H1 (cell line): ENCODE measurements around the gene EGLN2.

Source experiments
- ZNF274 ChIP-seq: IDR thresholded peaks from 2 replicates; pipeline ENCODE4 v1.7.0; 2012; ENCODE audit warnings: low read length, borderline replicate concordance; ENCODE audit errors: extremely low read depth
- TF ChIP-seq, protein P1 (sequence below), 3 experiments: IDR thresholded peaks; 1 replicate in 2 of 3; 2 replicates in 1 of 3; pipeline versions ENCODE4 v1.5.1 to v1.6.1; 2011; ENCODE audit warnings: low read length in 3 of 3, mild to moderate bottlenecking in 3 of 3, inconsistent platforms in 2 of 3, low read depth in 1 of 3, moderate library complexity in 1 of 3; ENCODE audit not compliant: insufficient read depth in 1 of 3; ENCODE audit errors: control extremely low read depth in 1 of 3

DNA sequence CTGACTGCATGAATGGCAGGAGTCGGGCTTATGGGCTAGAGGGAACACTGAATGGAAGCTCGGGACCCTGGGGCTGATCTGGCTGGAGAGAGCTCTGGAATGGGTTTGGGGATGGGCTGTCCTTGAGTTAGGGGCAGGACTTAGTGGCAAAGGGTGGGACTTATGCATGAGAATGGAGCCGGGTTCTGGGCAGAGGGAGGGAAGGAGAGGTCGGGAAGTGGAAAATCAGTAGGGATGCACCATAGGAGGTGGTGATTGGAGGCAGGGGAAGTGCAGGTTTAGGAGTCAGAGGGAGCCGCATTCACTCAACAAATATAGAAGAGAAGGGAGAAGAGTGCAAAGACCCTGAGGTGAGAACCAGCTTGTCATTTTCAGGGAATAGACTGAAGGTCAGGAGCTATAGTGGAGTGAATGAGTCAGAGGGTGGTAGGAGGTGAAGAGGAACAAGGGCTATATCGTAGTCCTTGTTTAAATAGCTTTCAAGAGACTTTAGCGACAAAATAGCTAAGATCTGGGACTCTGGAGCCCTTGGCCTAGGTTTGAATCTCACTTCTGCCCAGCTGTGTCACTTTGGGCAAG is 20.2 kb upstream of the EGLN2 start:
- TF ChIP-seq, protein P1, sequence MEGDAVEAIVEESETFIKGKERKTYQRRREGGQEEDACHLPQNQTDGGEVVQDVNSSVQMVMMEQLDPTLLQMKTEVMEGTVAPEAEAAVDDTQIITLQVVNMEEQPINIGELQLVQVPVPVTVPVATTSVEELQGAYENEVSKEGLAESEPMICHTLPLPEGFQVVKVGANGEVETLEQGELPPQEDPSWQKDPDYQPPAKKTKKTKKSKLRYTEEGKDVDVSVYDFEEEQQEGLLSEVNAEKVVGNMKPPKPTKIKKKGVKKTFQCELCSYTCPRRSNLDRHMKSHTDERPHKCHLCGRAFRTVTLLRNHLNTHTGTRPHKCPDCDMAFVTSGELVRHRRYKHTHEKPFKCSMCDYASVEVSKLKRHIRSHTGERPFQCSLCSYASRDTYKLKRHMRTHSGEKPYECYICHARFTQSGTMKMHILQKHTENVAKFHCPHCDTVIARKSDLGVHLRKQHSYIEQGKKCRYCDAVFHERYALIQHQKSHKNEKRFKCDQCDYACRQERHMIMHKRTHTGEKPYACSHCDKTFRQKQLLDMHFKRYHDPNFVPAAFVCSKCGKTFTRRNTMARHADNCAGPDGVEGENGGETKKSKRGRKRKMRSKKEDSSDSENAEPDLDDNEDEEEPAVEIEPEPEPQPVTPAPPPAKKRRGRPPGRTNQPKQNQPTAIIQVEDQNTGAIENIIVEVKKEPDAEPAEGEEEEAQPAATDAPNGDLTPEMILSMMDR (IDR thresholded peaks at IDR 0.05; ENCODE audit: control extremely low read depth in 1 of 3, insufficient read depth in 1 of 3, low read depth in 1 of 3, low read length in 3 of 3) = no peak
- no peak for TF ChIP-seq ZNF274
